ENCODE measurements around the gene PPIL1. TPM values are rescaled to one million over a fixed set of nuclear protein-coding genes. Genes with fewer than 3 reads are reported as not detected.
"Not testable (repeated sequence)": the region's sequence is repeated elsewhere in the genome, so short reads cannot be mapped to it uniquely, and the experiment has no call there.

PPIL1 gene
- total RNA-seq, 3 donors from 2014 or later = 4.5 to 24.7 (median 19.7) TPM

DNA sequence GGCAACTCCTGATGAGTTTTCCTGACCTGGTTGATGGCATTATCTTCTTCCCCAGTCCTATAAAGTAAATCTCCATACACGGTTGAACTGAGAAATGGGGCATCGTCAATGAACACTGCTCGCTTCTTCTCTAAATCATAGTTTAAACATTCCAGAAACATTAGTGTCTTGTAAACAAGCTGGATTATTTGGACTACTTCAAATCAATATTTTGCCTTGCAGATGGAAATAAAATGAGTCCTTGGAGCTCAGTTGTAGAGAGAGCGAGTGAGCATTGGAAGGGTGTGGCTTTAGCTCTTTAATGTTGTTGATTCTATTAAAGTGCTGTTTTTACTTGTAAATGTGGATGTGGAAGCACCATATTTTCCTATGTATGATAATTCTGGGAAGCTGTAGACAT lies 29.5 kb upstream of the PPIL1 start:
- no peaks in the 10 kb centered on the region for H3K27me3 ChIP-seq
- no peak overlapping the region for H3K27ac ChIP-seq
- no peak for TF ChIP-seq POLR2A (IDR thresholded peaks at IDR 0.05)
- TF ChIP-seq POLR2AphosphoS5 (IDR thresholded peaks at IDR 0.05) = no peak
- no peak for TF ChIP-seq CTCF (IDR thresholded peaks at IDR 0.05)
- H3K36me3 ChIP-seq = peaks cover 8% of the 10 kb centered on the region
- peaks cover 0 to 13% of the 10 kb centered on the region in 2 donors for H3K4me1 ChIP-seq
- H3K4me3 ChIP-seq = no peak overlapping the region
- no peak for DNase-seq (ENCODE audit: low spot score in 2 of 2)
- intact Hi-C loops (cut with DNase I; ENCODE audit: low total_unique reads) = no loop called here
- no peaks in the 10 kb centered on the region for H3K9me3 ChIP-seq

GRCh38 chr6:36897609-36898008 lies 23.0 kb upstream of the PPIL1 start:
- Histone ChIP-seq H3K4me1 (no peaks in the 10 kb centered on the region), H3K27ac (no peak overlapping the region), H3K9me3 (no peaks in the 10 kb centered on the region), H3K27me3 (no peaks in the 10 kb centered on the region), H3K4me3 (no peak overlapping the region), H3K36me3 (peaks cover 7% of the 10 kb centered on the region)
- DNase-seq (ENCODE audit: low spot score in 2 of 2) = no peak
- intact Hi-C loops (cut with DNase I; ENCODE audit: low total_unique reads) = no loop called here
- TF ChIP-seq POLR2A (IDR thresholded peaks at IDR 0.05) = no peak
- no peak for TF ChIP-seq POLR2AphosphoS5 (IDR thresholded peaks at IDR 0.05)
- TF ChIP-seq CTCF (IDR thresholded peaks at IDR 0.05) = no peak

DNA sequence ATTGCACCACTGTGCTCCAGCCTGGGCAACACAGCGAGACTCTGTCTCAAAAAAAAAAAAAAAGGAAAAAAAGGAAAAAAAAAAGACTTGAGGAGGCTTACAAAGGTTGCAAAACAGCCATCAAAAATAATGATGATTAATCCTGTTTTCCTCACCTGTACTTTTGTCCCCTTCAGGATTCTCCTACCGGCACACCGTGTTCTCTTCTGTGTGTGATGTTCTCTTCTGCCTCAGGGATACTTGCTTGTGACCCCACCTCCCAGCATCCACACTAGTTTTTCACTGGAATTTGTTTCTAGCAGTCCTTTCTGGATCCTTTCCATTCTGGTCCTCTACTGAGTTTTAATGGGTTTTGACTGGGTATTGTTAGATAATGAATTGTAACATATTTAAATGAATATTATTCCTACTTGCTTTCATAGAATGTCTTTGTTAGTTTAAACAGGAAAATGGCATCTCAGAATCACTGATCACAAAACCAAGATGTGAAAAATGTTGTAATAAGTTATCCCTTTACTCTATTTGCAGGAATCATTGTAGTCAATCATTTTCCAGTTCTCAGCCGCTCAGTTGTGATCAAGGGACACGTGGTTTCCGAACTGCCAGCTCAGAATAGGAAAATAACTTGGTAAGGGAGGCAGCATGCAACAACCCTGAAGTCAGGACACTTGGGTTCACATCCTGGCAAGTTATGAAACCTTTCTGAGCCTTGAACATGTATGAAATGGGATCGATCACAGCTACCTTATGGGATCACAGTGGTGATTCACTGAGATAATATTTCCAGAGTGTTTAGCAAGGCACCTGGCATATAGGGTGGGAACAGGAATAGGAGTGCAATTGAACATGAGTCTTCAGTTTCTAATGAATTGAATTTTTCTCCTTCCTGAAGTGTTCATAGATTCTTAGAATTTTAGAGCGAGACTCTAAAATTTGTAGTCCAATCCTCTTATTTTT lies 19.7 kb upstream of the PPIL1 start:
- DNase-seq (ENCODE audit: low spot score in 2 of 2) = no peak
- no peaks in the 10 kb centered on the region for H3K4me1 ChIP-seq
- H3K9me3 ChIP-seq = no peaks in the 10 kb centered on the region
- no peak for TF ChIP-seq POLR2AphosphoS5 (IDR thresholded peaks at IDR 0.05)
- no peak for TF ChIP-seq CTCF (IDR thresholded peaks at IDR 0.05)
- no peak for TF ChIP-seq POLR2A (IDR thresholded peaks at IDR 0.05)
- no peak overlapping the region for H3K4me3 ChIP-seq
- no peaks in the 10 kb centered on the region for H3K36me3 ChIP-seq
- no peaks in the 10 kb centered on the region for H3K27me3 ChIP-seq
- H3K27ac ChIP-seq = no peak overlapping the region
- intact Hi-C loops (cut with DNase I; ENCODE audit: low total_unique reads) = no loop called here

- H3K27me3 ChIP-seq; DNase-seq (ENCODE audit: low spot score in 2 of 2); H3K27ac ChIP-seq; H3K9me3 ChIP-seq; H3K36me3 ChIP-seq; intact Hi-C loops (cut with DNase I; ENCODE audit: low total_unique reads); H3K4me3 ChIP-seq: not testable (repeated sequence)
- H3K4me1 ChIP-seq = peaks cover 0 to 10% of the 10 kb centered on the region in 2 donors
Measured at GRCh38 chr6:36891153-36891552, 16.6 kb upstream of the PPIL1 start.

DNA sequence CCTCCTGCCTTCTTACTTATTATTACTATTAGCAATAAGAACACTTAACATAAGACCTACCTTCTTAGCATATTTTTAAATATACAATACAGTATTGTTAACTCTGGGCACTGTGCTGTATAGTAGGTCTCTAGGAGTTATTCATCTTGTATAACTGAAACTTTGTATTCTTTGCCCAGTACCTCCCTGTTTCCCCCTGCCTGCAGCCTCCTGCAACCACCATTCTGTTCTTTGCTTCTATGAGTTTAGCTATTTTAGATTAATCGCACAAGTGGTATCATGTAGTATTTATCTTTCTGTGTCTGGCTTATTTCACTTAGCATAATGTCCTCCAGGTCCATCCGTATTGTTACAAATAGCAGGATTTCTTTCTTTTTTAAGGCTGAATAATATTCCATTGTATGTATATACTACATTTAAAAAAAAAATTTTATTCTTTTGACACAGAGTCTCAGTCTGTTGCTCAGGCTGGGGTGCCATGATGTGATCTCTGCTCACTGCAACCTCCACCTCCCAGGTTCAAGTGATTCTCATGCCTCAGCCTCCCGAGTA lies 15.6 kb upstream of the PPIL1 start:
- Histone ChIP-seq H3K9me3 (no peaks in the 10 kb centered on the region), H3K27me3 (no peaks in the 10 kb centered on the region), H3K27ac (no peak overlapping the region), H3K4me1 (peaks cover 0 to 10% of the 10 kb centered on the region in 2 donors), H3K36me3 (no peaks in the 10 kb centered on the region), H3K4me3 (no peak overlapping the region)
- intact Hi-C loops (cut with DNase I; ENCODE audit: low total_unique reads) = no loop called here
- no peak for DNase-seq (ENCODE audit: low spot score in 2 of 2)
- TF ChIP-seq POLR2A (IDR thresholded peaks at IDR 0.05) = no peak
- TF ChIP-seq POLR2AphosphoS5 (IDR thresholded peaks at IDR 0.05) = no peak
